ENCODE measurements around the gene DOCK8.
"Not testable (repeated sequence)": the region's sequence is repeated elsewhere in the genome, so short reads cannot be mapped to it uniquely, and the experiment has no call there.

GRCh38 chr9:178140-178825, 36.4 kb upstream of the DOCK8 start:
- TF ChIP-seq ZFP30 (CRISPR knock-in tag; IDR thresholded peaks at IDR 0.05); RARB (CRISPR knock-in tag; IDR thresholded peaks at IDR 0.05); ZNF70 (CRISPR knock-in tag; IDR thresholded peaks at IDR 0.05); TCF4 (CRISPR knock-in tag; IDR thresholded peaks at IDR 0.05; ENCODE audit: borderline replicate concordance); PATZ1 (CRISPR knock-in tag; IDR thresholded peaks at IDR 0.05; ENCODE audit: borderline replicate concordance); ZFP3 (CRISPR knock-in tag; IDR thresholded peaks at IDR 0.05); TSHZ2 (CRISPR knock-in tag; IDR thresholded peaks at IDR 0.05); ARNTL (CRISPR knock-in tag; IDR thresholded peaks at IDR 0.05; ENCODE audit: borderline replicate concordance, low read depth); ZNF565 (CRISPR knock-in tag; conservative IDR thresholded peaks at IDR 0.05; ENCODE audit: low read depth); ZC3H10 (CRISPR knock-in tag; IDR thresholded peaks at IDR 0.05): not testable (repeated sequence)

Measured in SK-N-SH treated with all-trans-retinoic acid at 6 μM for 48 hours (cell line).